CD4-positive, alpha-beta T cell treated with Interleukin-15 for 1 hour (primary cell): ENCODE measurements around the gene PHC3.
"Not testable (repeated sequence)": the region's sequence is repeated elsewhere in the genome, so short reads cannot be mapped to it uniquely, and the experiment has no call there.

Source experiments
- DNase-seq: peaks from one replicate; pipeline ENCODE4 v3.0.0-alpha.2; 2020

The PHC3 gene

GRCh38 chr3:170114165-170114564 lies 67.4 kb downstream of the PHC3 start:
- DNase-seq = not testable (repeated sequence)

- DNase-seq = no peak
Observed at GRCh38 chr3:170111147-170111771, 70.3 kb downstream of the PHC3 start.

- no peak for DNase-seq
Observed at GRCh38 chr3:170109579-170110293, 71.8 kb downstream of the PHC3 start.

- no peak for DNase-seq
Observed at GRCh38 chr3:170108955-170109354, 72.6 kb downstream of the PHC3 start.

GRCh38 chr3:170107941-170108340 lies 73.6 kb downstream of the PHC3 start:
- no peak for DNase-seq

- DNase-seq = no peak
Observed at GRCh38 chr3:170102431-170102830, 79.1 kb downstream of the PHC3 start.

GRCh38 chr3:170100944-170101343 lies 80.6 kb downstream of the PHC3 start:
- DNase-seq = no peak

GRCh38 chr3:170098753-170099152 lies 82.8 kb downstream of the PHC3 start:
- DNase-seq = no peak

- DNase-seq = no peak
Observed at GRCh38 chr3:170096342-170096741, 85.2 kb downstream of the PHC3 start.

GRCh38 chr3:170095771-170096170 lies 85.8 kb downstream of the PHC3 start:
- DNase-seq = no peak

GRCh38 chr3:170092907-170093306 lies 88.6 kb downstream of the PHC3 start:
- DNase-seq = no peak

- no peak for DNase-seq
Observed at GRCh38 chr3:170090601-170090981, 90.9 kb downstream of the PHC3 start.

GRCh38 chr3:170089862-170090600 lies 91.5 kb downstream of the PHC3 start:
- no peak for DNase-seq

- no peak for DNase-seq
Observed at GRCh38 chr3:170085396-170085795, 96.1 kb downstream of the PHC3 start.

GRCh38 chr3:170083343-170083742 lies 98.2 kb downstream of the PHC3 start:
- DNase-seq = no peak

- DNase-seq = no peak
Observed at GRCh38 chr3:170081079-170081741, 100.3 kb downstream of the PHC3 start.

GRCh38 chr3:170080605-170081004 lies 100.9 kb downstream of the PHC3 start:
- no peak for DNase-seq

GRCh38 chr3:170079536-170080165 lies 101.9 kb downstream of the PHC3 start:
- no peak for DNase-seq

GRCh38 chr3:170078620-170079281 lies 102.8 kb downstream of the PHC3 start:
- DNase-seq = no peak

GRCh38 chr3:170077361-170077760 lies 104.2 kb downstream of the PHC3 start:
- DNase-seq = no peak

GRCh38 chr3:170076715-170077238 lies 104.8 kb downstream of the PHC3 start:
- no peak for DNase-seq

GRCh38 chr3:170075441-170076091 lies 106.0 kb downstream of the PHC3 start:
- no peak for DNase-seq
